Fibroblast of villous mesenchyme (primary cell): ENCODE measurements around the gene IQGAP3. TPM values are rescaled to one million over a fixed set of nuclear protein-coding genes. Genes with fewer than 3 reads are reported as not detected.
A peak's percentile ranks its signal among the peaks of the same experiment; 100 is the strongest.

ENCODE experiments used
- DNase-seq: peaks from one replicate; pipeline ENCODE4 v3.0.0-alpha.2; 2010; ENCODE audit warnings: low read depth
- H3K4me3 ChIP-seq: 2 replicates; pipeline ENCODE4 v1.5.1; 2011; ENCODE audit warnings: low read depth, mild to moderate bottlenecking, low read length
- CTCF ChIP-seq: IDR thresholded peaks from 2 replicates; pipeline ENCODE4 v1.5.1; 2012; ENCODE audit warnings: low read depth, mild to moderate bottlenecking, low read length; ENCODE audit not compliant: insufficient read depth
- total RNA-seq: library from RNA; depleted of rRNA; stranded (reverse); fragments of >200 nt; gene quantifications from 2 replicates; pipeline ENCODE4 v1.2.3, GENCODE V29; 2012

IQGAP3 gene
- total RNA-seq, 1 donor, result 24.2 TPM

- peak overlapping the region; percentile 71 for H3K4me3 ChIP-seq
- peak; percentile 70 for DNase-seq
- TF ChIP-seq CTCF, result no peak
These were observed 1.0 kb downstream of the IQGAP3 start for GRCh38 chr1:156571261-156571852.

DNA sequence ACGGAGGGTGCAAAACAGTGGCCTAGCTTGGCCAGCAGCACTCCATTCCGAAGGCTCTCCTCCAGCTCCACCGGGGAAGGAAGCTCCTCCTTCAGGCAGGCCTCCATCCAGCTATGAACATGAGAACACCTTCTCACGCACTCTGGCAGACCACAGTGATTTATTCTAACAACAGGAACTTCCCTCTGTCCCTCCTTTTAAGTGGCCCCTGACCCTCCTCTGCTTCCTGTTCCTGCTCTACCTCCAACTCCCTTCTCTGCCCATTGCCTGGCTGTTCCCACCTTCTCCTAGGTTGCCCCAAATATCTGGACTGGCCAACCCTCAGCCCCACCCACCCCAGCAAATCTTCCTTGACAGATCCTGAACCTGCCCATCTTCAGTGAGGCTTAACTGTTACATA is 5.9 kb downstream of the IQGAP3 start:
- DNase-seq, result no peak
- no peak overlapping the region for H3K4me3 ChIP-seq
- no peak for TF ChIP-seq CTCF

- TF ChIP-seq CTCF, result no peak
- no peak for DNase-seq
These were observed 6.8 kb downstream of the IQGAP3 start for GRCh38 chr1:156565519-156565918.

GRCh38 chr1:156560585-156561163 is 11.7 kb downstream of the IQGAP3 start:
- no peak for DNase-seq
- no peak for TF ChIP-seq CTCF
- no peak overlapping the region for H3K4me3 ChIP-seq

More at GRCh38 chr1:156565519-156565918, 6.8 kb downstream of the IQGAP3 start:
- H3K4me3 ChIP-seq, result no peak overlapping the region

DNA sequence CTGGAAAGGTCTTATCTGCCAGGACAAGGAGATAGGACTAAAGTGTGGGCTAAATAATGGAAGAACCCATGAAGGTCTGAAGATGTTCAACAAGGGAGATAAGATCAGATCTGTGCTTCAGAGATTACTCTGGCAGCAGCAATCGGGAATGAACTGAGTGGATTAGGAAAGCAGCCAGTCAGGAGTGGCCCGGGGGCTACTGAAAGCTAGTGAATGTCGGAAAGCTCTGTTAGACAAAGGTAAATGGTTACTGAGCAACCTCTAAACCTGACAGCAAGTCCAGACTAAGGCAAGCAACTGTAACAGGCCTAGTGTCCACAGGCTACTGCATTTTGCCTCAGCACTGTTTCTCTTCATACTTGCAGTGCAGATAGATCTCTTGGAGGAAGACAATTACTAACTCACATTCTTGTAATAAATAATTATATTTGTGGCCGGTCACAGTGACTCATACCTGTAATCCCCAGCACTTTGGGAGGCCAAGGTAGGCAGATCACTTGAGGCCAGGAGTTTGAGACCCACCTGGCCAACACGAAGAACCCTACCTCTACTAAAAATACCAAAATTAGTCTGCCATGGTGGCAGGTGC is 12.5 kb downstream of the IQGAP3 start:
- DNase-seq, result no peak
- no peak overlapping the region for H3K4me3 ChIP-seq
- no peak for TF ChIP-seq CTCF

DNA sequence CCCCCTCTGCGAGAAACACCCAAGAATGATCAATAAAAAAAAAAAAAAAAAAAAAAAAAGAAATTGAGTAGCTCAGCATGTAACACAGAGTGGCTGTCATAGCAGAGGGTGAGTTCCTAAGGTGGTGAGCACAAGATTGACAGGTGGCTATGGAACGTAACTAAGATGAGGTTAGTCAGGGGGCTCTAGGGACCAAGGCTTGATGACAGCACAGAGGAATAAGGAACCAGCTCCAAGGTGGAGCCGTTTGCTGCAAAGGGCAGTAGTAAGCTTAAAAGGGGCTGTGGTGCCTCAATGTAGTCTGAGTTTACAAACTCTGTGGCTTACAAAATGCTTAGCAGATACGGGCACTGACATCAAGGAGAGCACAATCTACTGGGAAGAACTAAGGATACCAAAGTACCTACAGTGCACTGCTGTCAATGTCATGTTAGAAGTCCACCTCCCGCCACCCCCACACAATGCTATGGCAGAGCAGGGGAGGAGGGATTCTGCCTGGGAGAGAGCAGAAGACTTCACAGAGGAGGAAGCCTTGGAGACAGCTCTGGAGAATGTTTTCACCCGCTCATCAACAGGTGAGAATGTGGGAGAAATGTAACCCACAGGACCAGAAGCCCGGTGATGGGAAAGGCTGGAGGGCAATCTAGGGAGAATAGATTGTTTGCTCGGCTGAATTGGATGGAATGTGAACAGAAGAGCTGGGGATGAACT is 13.1 kb downstream of the IQGAP3 start:
- H3K4me3 ChIP-seq, result no peak overlapping the region
- no peak for DNase-seq
- no peak for TF ChIP-seq CTCF
